Measurements from ENCODE around the gene SEPTIN11.
A peak's percentile ranks its signal among the peaks of the same experiment; 100 is the strongest.

GRCh38 chr4:76948443-76949275 is 893 bp upstream of the SEPTIN11 start:
- no peak for TF ChIP-seq CTCF (IDR thresholded peaks at IDR 0.05; ENCODE audit: low read depth, low read length, missing input control)
- no peak for TF ChIP-seq ZBTB33 (IDR thresholded peaks at IDR 0.05)
- TF ChIP-seq RAD21 (IDR thresholded peaks at IDR 0.05) = peak; percentile 32 to 39
- no peak for TF ChIP-seq TAF1 (conservative IDR thresholded peaks at IDR 0.05)
- TF ChIP-seq EGR1 (IDR thresholded peaks at IDR 0.05; ENCODE audit: low read depth in 2 of 2) = peak; percentile 86 to 88
- TF ChIP-seq REST (IDR thresholded peaks at IDR 0.05) = no peak
- TF ChIP-seq SP1 (IDR thresholded peaks at IDR 0.05) = no peak
- TF ChIP-seq RXRA (IDR thresholded peaks at IDR 0.05) = peak; percentile 18 to 66

Measured in liver (tissue), 3 donors.